ENCODE measurements around the gene TRMT10A. TPM values are rescaled to one million over a fixed set of nuclear protein-coding genes. Genes with fewer than 3 reads are reported as not detected.

The TRMT10A gene
- total and polyA plus RNA-seq, 9 donors: 2.5 to 5.3 (median 3.1) TPM

DNA sequence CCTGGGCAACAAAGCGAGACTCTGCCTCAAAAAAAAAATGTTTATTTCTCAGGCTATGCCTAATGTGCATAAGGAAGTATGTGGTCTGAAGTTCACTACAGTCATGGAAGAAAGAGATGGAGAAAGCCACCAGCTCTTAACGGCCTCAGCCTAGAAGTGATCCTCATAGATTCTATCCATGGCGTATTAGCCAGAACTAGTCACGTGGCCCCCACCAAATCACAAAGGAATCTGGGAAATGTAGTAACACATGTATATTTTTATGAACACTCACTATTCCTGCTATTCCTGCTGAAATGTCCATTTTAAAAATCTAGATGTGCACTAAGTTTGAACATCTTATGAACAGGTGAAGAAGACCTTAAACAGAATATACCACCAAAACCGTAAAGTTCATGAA is 44.6 kb upstream of the TRMT10A start:
- WGBS, 3 donors: 76 to 96% (median 83%) methylated on average over 5 of the region's 5 CpGs
- TF ChIP-seq POLR2A (IDR thresholded peaks at IDR 0.05) (no peak), EP300 (IDR thresholded peaks at IDR 0.05) (no peak)
- TF ChIP-seq, protein P1, sequence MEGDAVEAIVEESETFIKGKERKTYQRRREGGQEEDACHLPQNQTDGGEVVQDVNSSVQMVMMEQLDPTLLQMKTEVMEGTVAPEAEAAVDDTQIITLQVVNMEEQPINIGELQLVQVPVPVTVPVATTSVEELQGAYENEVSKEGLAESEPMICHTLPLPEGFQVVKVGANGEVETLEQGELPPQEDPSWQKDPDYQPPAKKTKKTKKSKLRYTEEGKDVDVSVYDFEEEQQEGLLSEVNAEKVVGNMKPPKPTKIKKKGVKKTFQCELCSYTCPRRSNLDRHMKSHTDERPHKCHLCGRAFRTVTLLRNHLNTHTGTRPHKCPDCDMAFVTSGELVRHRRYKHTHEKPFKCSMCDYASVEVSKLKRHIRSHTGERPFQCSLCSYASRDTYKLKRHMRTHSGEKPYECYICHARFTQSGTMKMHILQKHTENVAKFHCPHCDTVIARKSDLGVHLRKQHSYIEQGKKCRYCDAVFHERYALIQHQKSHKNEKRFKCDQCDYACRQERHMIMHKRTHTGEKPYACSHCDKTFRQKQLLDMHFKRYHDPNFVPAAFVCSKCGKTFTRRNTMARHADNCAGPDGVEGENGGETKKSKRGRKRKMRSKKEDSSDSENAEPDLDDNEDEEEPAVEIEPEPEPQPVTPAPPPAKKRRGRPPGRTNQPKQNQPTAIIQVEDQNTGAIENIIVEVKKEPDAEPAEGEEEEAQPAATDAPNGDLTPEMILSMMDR (IDR thresholded peaks at IDR 0.05): no peak

DNA sequence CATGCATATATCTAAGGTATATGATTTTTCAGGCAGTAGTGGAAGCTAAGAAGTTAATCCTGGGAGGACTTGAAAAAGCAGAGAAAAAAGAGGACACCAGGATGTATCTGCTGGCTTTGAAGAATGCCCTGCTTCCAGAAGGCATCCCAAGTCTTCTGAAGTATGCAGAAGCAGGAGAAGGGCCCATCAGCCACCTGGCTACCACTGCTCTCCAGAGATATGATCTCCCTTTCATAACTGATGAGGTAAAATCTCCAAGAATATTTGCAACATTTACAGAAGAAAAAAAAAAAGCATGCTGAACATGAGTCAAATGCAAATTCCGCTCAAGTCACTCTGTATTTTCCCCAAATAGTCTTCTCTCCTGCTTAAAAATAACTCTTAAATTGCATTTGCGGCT is 42.9 kb upstream of the TRMT10A start:
- no peak for DNase-seq
- Histone ChIP-seq H3K36me3 (no peaks in the 10 kb centered on the region), H3K9me3 (no peaks in the 10 kb centered on the region), H3K27me3 (no peaks in the 10 kb centered on the region), H3K27ac (no peak overlapping the region), H3K4me3 (no peak overlapping the region), H3K4me1 (ENCODE audit: insufficient read depth) (no peaks in the 10 kb centered on the region)
- intact Hi-C loops (cut with DNase I): loop anchor here in 1 of 4 donors (10.0 kb wide), 1 partner anchor 1152 kb away; no protein-coding TSS in a partner anchor
- TF ChIP-seq, protein P1 (IDR thresholded peaks at IDR 0.05): no peak
- TF ChIP-seq EP300 (IDR thresholded peaks at IDR 0.05) (no peak), POLR2A (IDR thresholded peaks at IDR 0.05) (no peak)
- 92 to 98% (median 93%) methylated on average over 2 of the region's 2 CpGs for WGBS, 3 donors

More for the DNA sequence above, 44.6 kb upstream of the TRMT10A start:
- no peaks in the 10 kb centered on the region for H3K9me3 ChIP-seq
- no peaks in the 10 kb centered on the region for H3K4me1 ChIP-seq (ENCODE audit: insufficient read depth)
- no peaks in the 10 kb centered on the region for H3K27me3 ChIP-seq
- no peaks in the 10 kb centered on the region for H3K36me3 ChIP-seq
- no peak for DNase-seq
- no peak overlapping the region for H3K27ac ChIP-seq
- intact Hi-C loops (cut with DNase I): loop anchor here in 1 of 4 donors (10.0 kb wide), 1 partner anchor 1154 kb away; no protein-coding TSS in a partner anchor
- no peak overlapping the region for H3K4me3 ChIP-seq

DNA sequence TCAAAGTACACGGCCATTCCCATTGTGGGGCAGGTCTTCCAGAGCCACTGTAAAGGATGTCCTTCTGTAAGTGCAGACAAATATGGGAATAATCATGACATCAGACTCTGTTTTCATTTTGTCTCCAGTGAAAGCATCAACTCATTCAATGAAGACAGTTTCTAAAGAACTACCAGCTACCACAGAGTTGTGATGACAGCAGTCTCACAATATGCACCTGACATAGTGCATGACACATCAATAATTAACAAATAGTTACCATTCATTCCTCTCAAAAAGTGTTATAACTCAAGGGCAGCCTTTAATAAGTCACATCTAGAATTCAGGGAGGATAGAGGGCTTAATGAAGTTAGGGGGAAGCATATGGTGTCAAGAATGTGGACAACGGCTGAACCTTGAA is 31.0 kb upstream of the TRMT10A start:
- no peak for DNase-seq
- no peak for TF ChIP-seq EP300 (IDR thresholded peaks at IDR 0.05)
- no peak for TF ChIP-seq POLR2A (IDR thresholded peaks at IDR 0.05)
- TF ChIP-seq, protein P1 (IDR thresholded peaks at IDR 0.05): no peak
- H3K36me3 ChIP-seq: no peaks in the 10 kb centered on the region
- H3K9me3 ChIP-seq: no peaks in the 10 kb centered on the region
- H3K27ac ChIP-seq: no peak overlapping the region
- H3K4me3 ChIP-seq: no peak overlapping the region
- H3K4me1 ChIP-seq (ENCODE audit: insufficient read depth): no peaks in the 10 kb centered on the region
- H3K27me3 ChIP-seq: no peaks in the 10 kb centered on the region
- intact Hi-C loops (cut with DNase I): no loop called here
- WGBS, 3 donors: 93 to 96% (median 94%) methylated on average over 2 of the region's 2 CpGs

DNA sequence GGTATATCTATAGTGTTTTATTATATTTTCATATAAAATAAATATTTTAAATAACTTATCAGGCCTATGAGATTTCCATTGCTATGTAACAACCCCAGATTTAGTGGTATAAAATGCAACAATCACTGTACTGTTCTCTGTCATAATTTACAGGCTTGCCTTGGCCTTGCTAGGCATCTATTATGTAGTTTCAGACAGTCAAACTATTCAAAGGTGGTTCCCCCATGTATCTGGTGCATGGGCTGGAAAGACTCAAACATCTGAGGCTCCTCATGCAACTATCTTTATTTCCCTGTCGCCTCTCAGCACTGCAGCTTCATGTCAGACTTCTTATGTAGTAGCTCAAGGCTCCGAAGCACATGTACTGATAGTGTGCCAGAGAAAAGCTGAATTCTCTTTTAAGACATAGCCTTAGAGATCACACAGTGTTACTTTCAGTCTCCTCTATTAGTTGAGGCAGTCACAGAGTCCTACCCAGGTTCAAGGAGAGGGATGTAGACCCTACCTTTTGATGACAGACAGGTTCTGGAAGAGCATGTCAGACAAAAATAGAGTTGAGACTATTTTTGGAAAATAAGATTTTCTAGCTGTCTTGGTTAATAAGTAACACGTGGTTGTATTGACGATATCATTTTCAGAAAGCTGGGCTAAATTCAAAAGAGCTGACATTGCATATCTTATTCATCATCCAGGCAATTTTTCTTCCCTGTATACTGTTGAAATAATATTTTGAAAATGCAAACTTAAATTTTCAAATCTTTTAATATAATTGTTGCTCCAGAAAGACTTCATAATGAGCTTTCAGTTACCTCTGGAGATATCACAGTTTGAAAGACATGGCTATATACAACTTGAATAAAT is 30.2 kb upstream of the TRMT10A start:
- Histone ChIP-seq H3K27ac (no peak overlapping the region), H3K9me3 (no peaks in the 10 kb centered on the region), H3K36me3 (no peaks in the 10 kb centered on the region), H3K4me3 (no peak overlapping the region), H3K27me3 (no peaks in the 10 kb centered on the region), H3K4me1 (ENCODE audit: insufficient read depth) (no peaks in the 10 kb centered on the region)
- intact Hi-C loops (cut with DNase I): no loop called here
- TF ChIP-seq, protein P1 (IDR thresholded peaks at IDR 0.05): no peak
- TF ChIP-seq EP300 (IDR thresholded peaks at IDR 0.05) (no peak), POLR2A (IDR thresholded peaks at IDR 0.05) (no peak)
- WGBS, 3 donors: 50 to 63% (median 57%) methylated on average over 4 of the region's 4 CpGs
- DNase-seq: no peak
